Tibial nerve (tissue), 4 donors: ENCODE results near the gene GLT8D2.

ENCODE experiments used
- CTCF ChIP-seq, 5 experiments: fragments of 200-600 bp in 3 of 5; fragments of 450-650 bp in 2 of 5; sonication (generic) in 3 of 5; IDR thresholded peaks; one replicate each; pipeline ENCODE4 v1.5.1; 2016 to 2019; ENCODE audit warnings: antibody characterized with exemption in 5 of 5, mild to moderate bottlenecking in 3 of 5, moderate library complexity in 2 of 5
- EP300 ChIP-seq, 2 donors: sonication (generic); formaldehyde crosslinking; IDR thresholded peaks; one replicate each; pipeline ENCODE4 v1.6.1; 2017; ENCODE audit warnings: antibody characterized with exemption in 2 of 2, mild to moderate bottlenecking in 1 of 2
- POLR2A ChIP-seq, 2 donors: fragments of 450-650 bp; IDR thresholded peaks; one replicate each; pipeline ENCODE4 v1.6.1; 2017; ENCODE audit warnings: antibody characterized with exemption in 2 of 2, mild to moderate bottlenecking in 2 of 2, moderate library complexity in 2 of 2

- TF ChIP-seq CTCF (IDR thresholded peaks at IDR 0.05) (no peak), POLR2A (IDR thresholded peaks at IDR 0.05) (no peak), EP300 (IDR thresholded peaks at IDR 0.05) (no peak)
Measured at GRCh38 chr12:104079024-104079423, 29.0 kb upstream of the GLT8D2 start.
